22Rv1 (cell line): ENCODE results near the gene NDOR1.

Experiments
- H3K27ac ChIP-seq: fragments of 450-650 bp; 2 replicates; pipeline ENCODE4 v1.5.1; 2017
- ZFX ChIP-seq: fragments of 450-650 bp; IDR thresholded peaks from 2 replicates; pipeline ENCODE4 v1.6.1; 2017; ENCODE audit warnings: antibody characterized with exemption, borderline replicate concordance
- TF ChIP-seq, protein P1 (sequence below): fragments of 450-650 bp; IDR thresholded peaks from 2 replicates; pipeline ENCODE4 v1.5.1; 2017; ENCODE audit warnings: mild to moderate bottlenecking

NDOR1 gene

DNA sequence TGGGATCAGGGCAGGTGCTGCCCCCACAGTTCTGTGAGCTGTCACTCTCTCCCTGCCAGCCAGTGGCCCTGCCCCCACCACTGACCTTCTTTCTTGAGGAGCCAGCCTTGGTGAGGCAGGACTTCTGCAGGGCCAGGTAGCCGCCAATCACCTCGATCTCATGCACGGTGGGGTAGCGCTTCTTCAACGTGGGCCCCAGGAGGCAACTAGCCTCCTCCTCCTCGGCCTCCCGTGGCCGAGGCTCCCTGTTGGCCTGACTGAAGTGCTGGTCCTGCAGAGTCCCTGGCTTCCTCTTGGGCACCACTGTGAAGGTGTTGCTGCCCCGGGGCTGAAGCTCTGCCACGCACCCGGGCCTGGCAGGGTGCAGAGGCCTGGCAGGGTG is 6.6 kb upstream of the NDOR1 start:
- TF ChIP-seq ZFX = no peak
- TF ChIP-seq, protein P1, sequence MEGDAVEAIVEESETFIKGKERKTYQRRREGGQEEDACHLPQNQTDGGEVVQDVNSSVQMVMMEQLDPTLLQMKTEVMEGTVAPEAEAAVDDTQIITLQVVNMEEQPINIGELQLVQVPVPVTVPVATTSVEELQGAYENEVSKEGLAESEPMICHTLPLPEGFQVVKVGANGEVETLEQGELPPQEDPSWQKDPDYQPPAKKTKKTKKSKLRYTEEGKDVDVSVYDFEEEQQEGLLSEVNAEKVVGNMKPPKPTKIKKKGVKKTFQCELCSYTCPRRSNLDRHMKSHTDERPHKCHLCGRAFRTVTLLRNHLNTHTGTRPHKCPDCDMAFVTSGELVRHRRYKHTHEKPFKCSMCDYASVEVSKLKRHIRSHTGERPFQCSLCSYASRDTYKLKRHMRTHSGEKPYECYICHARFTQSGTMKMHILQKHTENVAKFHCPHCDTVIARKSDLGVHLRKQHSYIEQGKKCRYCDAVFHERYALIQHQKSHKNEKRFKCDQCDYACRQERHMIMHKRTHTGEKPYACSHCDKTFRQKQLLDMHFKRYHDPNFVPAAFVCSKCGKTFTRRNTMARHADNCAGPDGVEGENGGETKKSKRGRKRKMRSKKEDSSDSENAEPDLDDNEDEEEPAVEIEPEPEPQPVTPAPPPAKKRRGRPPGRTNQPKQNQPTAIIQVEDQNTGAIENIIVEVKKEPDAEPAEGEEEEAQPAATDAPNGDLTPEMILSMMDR = no peak
- peak overlapping the region; percentile 83 for H3K27ac ChIP-seq

DNA sequence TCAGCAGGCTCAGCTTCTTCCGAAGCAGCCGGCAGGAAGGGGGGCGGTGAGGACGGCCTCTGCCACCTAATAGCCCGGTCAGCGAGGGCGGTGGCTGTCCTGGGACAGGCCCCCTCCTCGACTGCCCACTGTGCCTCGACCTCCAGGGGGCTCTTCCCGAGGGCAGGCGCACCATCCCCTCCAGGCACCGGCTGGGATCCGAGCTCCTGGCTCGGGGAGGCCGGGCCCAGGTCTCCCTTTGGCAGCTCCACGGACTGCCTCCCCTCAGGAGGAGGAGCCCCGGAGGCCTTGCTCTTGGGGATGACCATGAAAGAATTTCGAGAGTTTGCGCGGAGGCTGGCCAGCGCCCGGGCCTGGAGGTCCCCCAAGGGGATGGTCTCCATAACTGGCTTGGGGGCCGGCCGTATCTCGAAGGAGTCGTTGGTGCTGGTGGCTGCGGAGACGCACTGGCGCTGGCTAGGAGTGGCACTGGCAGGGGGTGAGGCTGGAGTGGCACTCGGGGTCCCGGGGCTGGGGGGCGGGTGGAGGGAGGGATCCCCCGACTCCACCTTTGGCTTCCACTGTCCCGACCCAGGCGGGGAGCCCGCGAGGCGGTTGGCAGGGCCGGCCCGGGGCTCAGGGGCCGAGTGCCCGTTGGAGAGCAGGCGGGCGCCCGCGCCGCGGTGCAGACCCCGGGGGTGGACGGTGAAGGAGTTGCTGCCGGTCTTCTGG is 5.9 kb upstream of the NDOR1 start:
- peak overlapping the region; percentile 83 for H3K27ac ChIP-seq

DNA sequence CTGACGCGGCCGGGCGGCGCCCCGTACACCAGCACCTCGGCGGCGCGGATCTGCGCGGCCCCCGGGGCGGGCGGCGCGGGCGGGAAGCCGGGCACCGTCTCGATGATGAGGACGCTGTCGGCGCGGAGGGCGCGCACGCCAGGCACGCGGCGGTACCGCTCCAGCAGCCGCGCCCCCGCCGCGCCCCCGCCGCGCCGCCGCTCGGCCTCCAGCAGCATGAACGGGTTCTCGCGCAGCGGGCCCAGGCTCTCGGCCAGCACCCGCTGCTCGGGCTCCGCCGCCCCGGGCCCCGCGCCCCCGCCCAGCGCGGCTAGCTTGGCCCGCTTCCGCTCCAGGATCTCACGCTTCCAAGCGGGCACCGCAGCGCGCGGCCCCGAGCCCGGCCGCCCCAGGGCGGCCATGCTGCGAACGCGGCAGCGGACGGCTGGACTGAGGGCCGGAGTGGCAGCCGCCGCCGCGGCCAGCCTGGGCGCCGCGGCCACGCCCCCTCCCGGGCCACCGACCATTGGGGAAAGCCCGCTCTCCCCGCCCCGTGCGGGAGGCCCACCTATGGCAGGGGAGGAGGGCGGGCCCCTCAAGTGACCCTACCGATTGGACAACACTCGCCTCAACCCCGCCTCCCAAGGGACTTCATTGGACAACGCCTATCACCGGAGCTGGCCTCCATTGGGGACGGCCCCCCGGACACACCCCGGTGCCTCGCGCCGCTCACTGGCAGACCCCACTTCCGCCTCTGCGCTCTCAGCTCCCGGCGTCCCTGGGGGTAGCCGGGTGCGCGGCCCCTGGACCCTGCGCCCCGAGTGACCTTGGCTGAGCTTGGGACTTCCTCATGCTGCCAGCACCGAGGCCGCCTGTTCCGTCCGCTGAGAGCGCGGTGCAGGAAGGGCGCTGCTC is 4.9 kb upstream of the NDOR1 start, which contains the start of gene TPRN:
TSS of gene TPRN (minus strand) at position 431 of the 894 bp plus-strand sequence. CDS start at position 401, 30 bp downstream.
- no peak for TF ChIP-seq ZFX
- TF ChIP-seq, protein P1 = no peak
- peak within 1 kb of the TSS; percentile 83 for H3K27ac ChIP-seq

More for the DNA sequence above, 5.9 kb upstream of the NDOR1 start:
- TF ChIP-seq, protein P1 = no peak
- no peak for TF ChIP-seq ZFX

DNA sequence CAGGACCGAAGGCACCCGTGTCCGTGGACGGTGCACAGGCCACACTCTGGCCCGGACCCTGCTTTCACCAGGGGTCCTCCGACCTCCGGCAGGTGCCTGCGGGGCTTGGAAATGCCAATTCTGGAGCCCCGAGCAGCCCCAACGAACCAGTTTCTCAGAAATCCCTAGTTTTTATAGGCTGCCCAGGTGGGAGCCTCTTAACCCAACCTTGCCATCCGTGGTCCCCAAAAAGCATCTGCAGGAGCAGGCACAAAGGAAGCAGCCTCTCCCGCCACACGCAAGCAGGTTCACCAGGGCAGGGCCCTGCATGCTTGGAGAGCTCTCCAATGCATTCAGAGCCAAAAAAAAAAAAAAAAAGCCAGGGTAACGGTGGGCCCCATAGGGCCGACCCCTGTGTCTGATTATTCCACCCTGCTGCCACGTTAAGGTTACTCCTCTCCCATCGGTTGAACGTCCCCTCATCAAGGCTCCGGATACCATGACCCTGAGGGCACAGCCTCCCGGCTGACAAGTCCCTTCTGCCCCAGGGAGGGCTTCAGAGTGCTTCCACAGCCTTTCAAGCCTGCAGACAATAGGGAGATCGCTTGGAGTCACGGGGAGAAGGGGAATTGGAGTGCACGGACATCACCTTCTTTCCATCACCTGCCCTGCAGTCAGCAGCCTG is 4.2 kb upstream of the NDOR1 start:
- TF ChIP-seq, protein P1 = no peak
- no peak for TF ChIP-seq ZFX
- H3K27ac ChIP-seq = peak overlapping the region; percentile 83

DNA sequence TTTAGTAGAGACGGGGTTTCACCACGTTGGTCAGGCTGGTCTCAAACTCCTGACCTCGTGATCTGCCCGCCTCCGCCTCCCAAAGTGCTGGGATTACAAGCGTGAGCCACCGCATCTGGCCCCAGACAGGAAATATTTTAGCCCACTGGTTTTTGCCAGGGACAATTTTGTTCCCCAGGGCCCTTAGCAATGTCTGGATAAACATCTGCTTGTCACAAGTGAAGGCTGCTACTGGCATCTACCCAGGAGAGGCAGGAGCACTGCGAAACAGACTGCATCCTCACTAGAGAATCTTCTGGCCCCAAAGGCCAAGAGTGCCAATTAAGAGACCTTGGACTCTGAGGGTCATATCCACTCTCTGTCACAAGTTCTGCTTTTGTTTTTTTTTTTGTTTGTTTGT is 2.5 kb upstream of the NDOR1 start:
- TF ChIP-seq, protein P1 = no peak
- no peak for TF ChIP-seq ZFX

DNA sequence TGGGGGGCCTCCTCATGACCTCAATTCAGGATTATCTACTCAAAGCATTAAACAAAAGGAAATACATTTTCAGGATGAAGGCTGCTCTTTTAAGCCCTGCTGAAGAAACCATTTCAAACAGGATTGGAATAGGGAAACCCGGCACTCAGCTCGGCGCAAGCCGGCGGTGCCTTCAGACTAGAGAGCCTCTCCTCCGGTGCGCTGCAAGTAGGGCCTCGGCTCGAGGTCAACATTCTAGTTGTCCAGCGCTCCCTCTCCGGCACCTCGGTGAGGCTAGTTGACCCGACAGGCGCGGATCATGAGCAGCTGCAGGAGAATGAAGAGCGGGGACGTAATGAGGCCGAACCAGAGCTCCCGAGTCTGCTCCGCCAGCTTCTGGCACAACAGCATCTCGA is 772 bp upstream of the NDOR1 start:
- H3K27ac ChIP-seq = peak overlapping the region; percentile 72
- no peak for TF ChIP-seq ZFX
- TF ChIP-seq, protein P1 = no peak

More for the DNA sequence above, 2.5 kb upstream of the NDOR1 start:
- peak overlapping the region; percentile 83; the same call in 1 of the 2 replicates for H3K27ac ChIP-seq
